Astrocyte (in vitro differentiated cells and primary cell): ENCODE measurements around the gene CTSZ. TPM values are rescaled to one million over a fixed set of nuclear protein-coding genes. Genes with fewer than 3 reads are reported as not detected.
"Not testable (repeated sequence)": the region's sequence is repeated elsewhere in the genome, so short reads cannot be mapped to it uniquely, and the experiment has no call there.

ENCODE experiments used
- DNase-seq: peaks from one replicate; pipeline ENCODE4 v3.0.0-alpha.2; 2010; ENCODE audit warnings: low read depth
- FAIRE-seq: peaks from 2 replicates; lab custom pipeline; 2011; peaks lifted over from hg19 to GRCh38; lab: Jason Lieb, UNC
- H2AFZ ChIP-seq: 2 replicates; pipeline ENCODE4 v1.6.0; 2012; ENCODE audit warnings: low read depth, low read length, inconsistent platforms
- H3K27ac ChIP-seq: 2 replicates; pipeline ENCODE4 v1.5.1; 2011; ENCODE audit warnings: low read depth, low read length, inconsistent platforms
- H3K27me3 ChIP-seq: 2 replicates; pipeline ENCODE4 v1.6.0; 2011; ENCODE audit warnings: low read length, inconsistent platforms; ENCODE audit not compliant: insufficient read depth
- H3K36me3 ChIP-seq: 2 replicates; pipeline ENCODE4 v1.5.1; 2011; ENCODE audit warnings: low read length, inconsistent platforms; ENCODE audit not compliant: insufficient read depth
- H3K4me1 ChIP-seq: 2 replicates; pipeline ENCODE4 v1.5.1; 2011; ENCODE audit warnings: low read length, inconsistent platforms; ENCODE audit not compliant: insufficient read depth
- H3K4me2 ChIP-seq: 2 replicates; pipeline ENCODE4 v1.6.0; 2012; ENCODE audit warnings: low read length, inconsistent platforms
- H3K4me3 ChIP-seq: 2 replicates; pipeline ENCODE4 v1.5.1; 2011; ENCODE audit warnings: low read depth, mild to moderate bottlenecking, low read length, inconsistent platforms; ENCODE audit not compliant: insufficient read depth
- H3K79me2 ChIP-seq: 2 replicates; pipeline ENCODE4 v1.6.0; 2012; ENCODE audit warnings: mild to moderate bottlenecking, low read length, inconsistent platforms; ENCODE audit not compliant: insufficient read depth
- H3K9ac ChIP-seq: 2 replicates; pipeline ENCODE4 v1.6.0; 2012; ENCODE audit warnings: mild to moderate bottlenecking, low read length, inconsistent platforms
- H3K9me3 ChIP-seq: 2 replicates; pipeline ENCODE4 v1.5.1; 2012; ENCODE audit warnings: low read depth, mild to moderate bottlenecking, low read length, inconsistent platforms; ENCODE audit not compliant: insufficient read depth
- H4K20me1 ChIP-seq: 2 replicates; pipeline ENCODE4 v1.6.0; 2012; ENCODE audit warnings: low read length, inconsistent platforms; ENCODE audit not compliant: insufficient read depth
- H3K27ac Mint-ChIP-seq: one replicate; pipeline ENCODE4 v1.8.0; 2021; ENCODE audit warnings: mild to moderate bottlenecking, mixed read lengths; ENCODE audit not compliant: unreplicated experiment
- H3K27me3 Mint-ChIP-seq: one replicate; pipeline ENCODE4 v1.8.0; 2021; ENCODE audit warnings: low read depth, mixed read lengths; ENCODE audit not compliant: unreplicated experiment
- H3K36me3 Mint-ChIP-seq: one replicate; pipeline ENCODE4 v1.8.0; 2021; ENCODE audit warnings: low read depth, mixed read lengths; ENCODE audit not compliant: unreplicated experiment
- H3K4me1 Mint-ChIP-seq: one replicate; pipeline ENCODE4 v1.8.0; 2021; ENCODE audit warnings: low read depth, mixed read lengths; ENCODE audit not compliant: unreplicated experiment
- H3K4me3 Mint-ChIP-seq: one replicate; pipeline ENCODE4 v1.8.0; 2021; ENCODE audit warnings: mild to moderate bottlenecking, moderate library complexity, mixed read lengths; ENCODE audit not compliant: unreplicated experiment
- H3K9me3 Mint-ChIP-seq: one replicate; pipeline ENCODE4 v1.8.0; 2021; ENCODE audit warnings: mild to moderate bottlenecking, mixed read lengths; ENCODE audit not compliant: unreplicated experiment
- EZH2 ChIP-seq: IDR thresholded peaks from 2 replicates; pipeline ENCODE4 v1.6.1; 2012; ENCODE audit warnings: mild to moderate bottlenecking, low read length, inconsistent platforms; ENCODE audit not compliant: insufficient read depth
- total RNA-seq: library from RNA; stranded (reverse); gene quantifications from 2 replicates; pipeline ENCODE4 v1.2.1, GENCODE V29; 2021
- TF ChIP-seq, protein P1 (sequence below): IDR thresholded peaks from 2 replicates; pipeline ENCODE4 v1.5.1; 2011; ENCODE audit warnings: low read depth, mild to moderate bottlenecking, inconsistent platforms, low read length, moderate library complexity; ENCODE audit not compliant: insufficient read depth

The CTSZ gene
- total RNA-seq, 1 donor from 2014 or later, result 112 TPM

- no peaks in the 10 kb centered on the region for H3K36me3 ChIP-seq
- no peak for DNase-seq
- FAIRE-seq, result no peak
- Mint-ChIP-seq H3K27me3 (peaks cover 4% of the 10 kb centered on the region), H3K36me3 (no peaks in the 10 kb centered on the region), H3K27ac (no peak overlapping the region), H3K9me3 (peaks cover 14% of the 10 kb centered on the region), H3K4me3 (no peak overlapping the region), H3K4me1 (no peaks in the 10 kb centered on the region)
- H3K9ac ChIP-seq, result no peak overlapping the region
- H3K27me3 ChIP-seq, result no peaks in the 10 kb centered on the region
- no peaks in the 10 kb centered on the region for H3K4me1 ChIP-seq
- no peaks in the 10 kb centered on the region for H3K79me2 ChIP-seq
- no peak overlapping the region for H3K27ac ChIP-seq
- TF ChIP-seq EZH2, result no peak
- TF ChIP-seq, protein P1, sequence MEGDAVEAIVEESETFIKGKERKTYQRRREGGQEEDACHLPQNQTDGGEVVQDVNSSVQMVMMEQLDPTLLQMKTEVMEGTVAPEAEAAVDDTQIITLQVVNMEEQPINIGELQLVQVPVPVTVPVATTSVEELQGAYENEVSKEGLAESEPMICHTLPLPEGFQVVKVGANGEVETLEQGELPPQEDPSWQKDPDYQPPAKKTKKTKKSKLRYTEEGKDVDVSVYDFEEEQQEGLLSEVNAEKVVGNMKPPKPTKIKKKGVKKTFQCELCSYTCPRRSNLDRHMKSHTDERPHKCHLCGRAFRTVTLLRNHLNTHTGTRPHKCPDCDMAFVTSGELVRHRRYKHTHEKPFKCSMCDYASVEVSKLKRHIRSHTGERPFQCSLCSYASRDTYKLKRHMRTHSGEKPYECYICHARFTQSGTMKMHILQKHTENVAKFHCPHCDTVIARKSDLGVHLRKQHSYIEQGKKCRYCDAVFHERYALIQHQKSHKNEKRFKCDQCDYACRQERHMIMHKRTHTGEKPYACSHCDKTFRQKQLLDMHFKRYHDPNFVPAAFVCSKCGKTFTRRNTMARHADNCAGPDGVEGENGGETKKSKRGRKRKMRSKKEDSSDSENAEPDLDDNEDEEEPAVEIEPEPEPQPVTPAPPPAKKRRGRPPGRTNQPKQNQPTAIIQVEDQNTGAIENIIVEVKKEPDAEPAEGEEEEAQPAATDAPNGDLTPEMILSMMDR, result no peak
- no peak overlapping the region for H2AFZ ChIP-seq
- no peak overlapping the region for H3K4me3 ChIP-seq
- no peaks in the 10 kb centered on the region for H4K20me1 ChIP-seq
- no peaks in the 10 kb centered on the region for H3K9me3 ChIP-seq
- no peak overlapping the region for H3K4me2 ChIP-seq
Measured at GRCh38 chr20:58965270-58966064, 41.6 kb downstream of the CTSZ start.

DNA sequence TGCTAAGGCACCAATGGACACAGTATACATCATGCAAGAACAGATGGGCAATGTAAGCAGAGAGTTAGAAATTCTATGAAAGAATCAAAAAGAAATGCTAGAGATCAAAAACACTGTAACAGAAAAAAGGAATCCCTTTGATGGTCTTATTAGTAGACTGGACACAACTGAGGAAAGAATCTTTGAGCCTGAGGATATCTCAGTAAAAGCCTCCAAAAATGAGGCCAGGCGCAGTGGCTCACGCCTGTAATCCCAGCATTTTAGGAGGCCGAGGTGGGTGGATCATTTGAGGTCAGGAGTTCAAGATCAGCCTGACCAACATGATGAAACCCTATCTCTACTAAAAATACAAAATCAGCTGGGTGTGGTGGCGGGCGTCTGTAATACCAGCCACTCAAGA, 43.1 kb downstream of the CTSZ start:
- H3K4me1 Mint-ChIP-seq, H3K9me3 ChIP-seq, H3K36me3 Mint-ChIP-seq, FAIRE-seq, H3K9me3 Mint-ChIP-seq, H3K27ac ChIP-seq, H3K4me3 Mint-ChIP-seq, DNase-seq, H3K27me3 Mint-ChIP-seq, H3K36me3 ChIP-seq, H4K20me1 ChIP-seq, H3K27me3 ChIP-seq, H3K4me1 ChIP-seq, H3K9ac ChIP-seq, H3K4me2 ChIP-seq, H3K27ac Mint-ChIP-seq, H3K79me2 ChIP-seq, H2AFZ ChIP-seq, H3K4me3 ChIP-seq: not testable (repeated sequence)

- H3K9me3 Mint-ChIP-seq, result peaks cover 9% of the 10 kb centered on the region
- no peak overlapping the region for H3K4me2 ChIP-seq
- no peaks in the 10 kb centered on the region for H3K27me3 ChIP-seq
- peaks cover 4% of the 10 kb centered on the region for H3K27me3 Mint-ChIP-seq
- DNase-seq (no peak), FAIRE-seq (no peak)
- TF ChIP-seq EZH2, result no peak
- TF ChIP-seq, protein P1, result no peak
- H3K36me3 ChIP-seq, result no peaks in the 10 kb centered on the region
- H3K27ac ChIP-seq, result no peak overlapping the region
- no peaks in the 10 kb centered on the region for H3K36me3 Mint-ChIP-seq
- no peak overlapping the region for H3K27ac Mint-ChIP-seq
- no peak overlapping the region for H3K4me3 Mint-ChIP-seq
- no peaks in the 10 kb centered on the region for H3K79me2 ChIP-seq
- no peaks in the 10 kb centered on the region for H3K9me3 ChIP-seq
- H2AFZ ChIP-seq, result no peak overlapping the region
- no peaks in the 10 kb centered on the region for H3K4me1 ChIP-seq
- no peak overlapping the region for H3K4me3 ChIP-seq
- H3K9ac ChIP-seq, result no peak overlapping the region
- H3K4me1 Mint-ChIP-seq, result no peaks in the 10 kb centered on the region
- H4K20me1 ChIP-seq, result no peaks in the 10 kb centered on the region
Measured at GRCh38 chr20:58963060-58963584, 43.9 kb downstream of the CTSZ start.
